ENCODE results near the gene PER1. TPM values are rescaled to one million over a fixed set of nuclear protein-coding genes. Genes with fewer than 3 reads are reported as not detected.
A peak's percentile ranks its signal among the peaks of the same experiment; 100 is the strongest.

The PER1 gene
- total and polyA plus RNA-seq, 2 of the 13 experiments (the other 11 are each of a cell fraction or from before 2014, with no cell fraction given): 2.6 to 3.6 TPM

DNA sequence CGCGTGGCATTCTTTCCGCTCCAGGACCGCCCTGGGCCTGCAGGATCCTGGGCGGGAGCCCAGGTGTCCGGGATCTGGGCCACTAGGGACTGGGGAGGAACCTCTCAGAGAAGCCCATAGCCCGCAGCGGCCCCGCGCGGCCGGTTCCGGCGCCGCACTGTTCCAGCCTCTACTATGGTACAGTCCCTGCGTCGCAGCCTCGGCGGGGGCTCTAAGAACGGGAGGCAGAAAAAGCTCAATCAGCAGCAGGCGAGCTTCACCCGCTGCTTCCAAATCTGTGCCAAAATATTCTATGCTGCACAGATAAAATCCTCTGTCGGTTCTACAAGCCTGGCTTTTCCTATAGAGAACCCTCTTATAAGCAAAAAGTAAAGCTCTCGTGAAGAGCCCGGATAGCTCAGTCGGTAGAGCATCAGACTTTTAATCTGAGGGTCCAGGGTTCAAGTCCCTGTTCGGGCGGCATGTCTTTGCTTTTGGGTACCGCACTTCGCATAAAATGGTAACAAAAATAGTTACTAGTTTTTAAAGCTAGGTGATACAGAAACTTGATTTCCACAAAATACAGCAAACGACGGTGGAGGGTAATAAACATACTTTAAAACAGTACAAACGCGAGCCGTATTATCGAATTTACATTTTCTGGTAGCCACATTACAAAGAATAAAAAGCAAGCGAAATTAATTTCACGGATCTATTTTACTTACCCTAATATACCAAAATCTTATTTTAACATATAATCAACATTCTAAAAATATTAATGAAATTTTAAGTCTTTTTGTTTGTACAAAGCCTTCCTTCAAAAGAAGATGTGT is 33.2 kb downstream of the PER1 start (continued):
- no peak for TF ChIP-seq ZHX2 (IDR thresholded peaks at IDR 0.05; ENCODE audit: low read depth)
- no peak; the same call in 1 of the 2 replicates for TF ChIP-seq ZHX2 (CRISPR knock-in tag; IDR thresholded peaks at IDR 0.05; ENCODE audit: borderline replicate concordance)
- no peak for TF ChIP-seq CSRNP1 (CRISPR knock-in tag; IDR thresholded peaks at IDR 0.05)
- TF ChIP-seq ZNF780A (CRISPR knock-in tag; IDR thresholded peaks at IDR 0.05): no peak
- TF ChIP-seq TBP (CRISPR knock-in tag; IDR thresholded peaks at IDR 0.05): no peak
- no peak for TF ChIP-seq ZFP36 (IDR thresholded peaks at IDR 0.05; ENCODE audit: borderline replicate concordance, low read depth, low read length, partially characterized antibody)
- no peak for TF ChIP-seq ZNF207 (IDR thresholded peaks at IDR 0.05; ENCODE audit: borderline replicate concordance)
- no peak for TF ChIP-seq SSRP1 (CRISPR knock-in tag; IDR thresholded peaks at IDR 0.05)
- TF ChIP-seq AKAP8 (CRISPR knock-in tag; IDR thresholded peaks at IDR 0.05): no peak
- TF ChIP-seq KLF12 (CRISPR knock-in tag; IDR thresholded peaks at IDR 0.05; ENCODE audit: borderline replicate concordance): 0 out of 2 replicates have a peak, but pooled peaks have one; percentile 62
- TF ChIP-seq RXRA (CRISPR knock-in tag; IDR thresholded peaks at IDR 0.05): no peak; the same call in 1 of the 2 replicates
- no peak for TF ChIP-seq ZSCAN12 (CRISPR knock-in tag; IDR thresholded peaks at IDR 0.05)
- TF ChIP-seq TEAD3 (CRISPR knock-in tag; optimal IDR thresholded peaks at IDR 0.05; ENCODE audit: borderline replicate concordance): no peak
- TF ChIP-seq ZNF577 (CRISPR knock-in tag; IDR thresholded peaks at IDR 0.05; ENCODE audit: borderline replicate concordance, low read depth): no peak
- no peak for TF ChIP-seq FOXM1 (CRISPR knock-in tag; IDR thresholded peaks at IDR 0.05)
- no peak for TF ChIP-seq BCL6 (CRISPR knock-in tag; IDR thresholded peaks at IDR 0.05)
- no peak for TF ChIP-seq NONO (IDR thresholded peaks at IDR 0.05)
- no peak for TF ChIP-seq NONO (CRISPR knock-in tag; conservative IDR thresholded peaks at IDR 0.05)
- no peak for TF ChIP-seq SOX6 (IDR thresholded peaks at IDR 0.05)
- TF ChIP-seq SOX6 (CRISPR knock-in tag; IDR thresholded peaks at IDR 0.05): no peak
- TF ChIP-seq, protein P1, sequence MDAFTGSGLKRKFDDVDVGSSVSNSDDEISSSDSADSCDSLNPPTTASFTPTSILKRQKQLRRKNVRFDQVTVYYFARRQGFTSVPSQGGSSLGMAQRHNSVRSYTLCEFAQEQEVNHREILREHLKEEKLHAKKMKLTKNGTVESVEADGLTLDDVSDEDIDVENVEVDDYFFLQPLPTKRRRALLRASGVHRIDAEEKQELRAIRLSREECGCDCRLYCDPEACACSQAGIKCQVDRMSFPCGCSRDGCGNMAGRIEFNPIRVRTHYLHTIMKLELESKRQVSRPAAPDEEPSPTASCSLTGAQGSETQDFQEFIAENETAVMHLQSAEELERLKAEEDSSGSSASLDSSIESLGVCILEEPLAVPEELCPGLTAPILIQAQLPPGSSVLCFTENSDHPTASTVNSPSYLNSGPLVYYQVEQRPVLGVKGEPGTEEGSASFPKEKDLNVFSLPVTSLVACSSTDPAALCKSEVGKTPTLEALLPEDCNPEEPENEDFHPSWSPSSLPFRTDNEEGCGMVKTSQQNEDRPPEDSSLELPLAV (CRISPR knock-in tag; conservative IDR thresholded peaks at IDR 0.05; ENCODE audit: low read depth): no peak
- TF ChIP-seq, protein P2, sequence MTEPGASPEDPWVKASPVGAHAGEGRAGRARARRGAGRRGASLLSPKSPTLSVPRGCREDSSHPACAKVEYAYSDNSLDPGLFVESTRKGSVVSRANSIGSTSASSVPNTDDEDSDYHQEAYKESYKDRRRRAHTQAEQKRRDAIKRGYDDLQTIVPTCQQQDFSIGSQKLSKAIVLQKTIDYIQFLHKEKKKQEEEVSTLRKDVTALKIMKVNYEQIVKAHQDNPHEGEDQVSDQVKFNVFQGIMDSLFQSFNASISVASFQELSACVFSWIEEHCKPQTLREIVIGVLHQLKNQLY (CRISPR knock-in tag; IDR thresholded peaks at IDR 0.05): no peak

Measured in HepG2 (cell line).